GM23248 (cell line): Measurements from ENCODE around the gene CLPX.

Source experiments
- EZH2 ChIP-seq: fragments of 200-600 bp; sonication (generic); IDR thresholded peaks from 2 replicates; pipeline ENCODE4 v1.6.1; 2018; ENCODE audit warnings: antibody characterized with exemption, mild to moderate bottlenecking; ENCODE audit not compliant: insufficient read depth, poor library complexity, severe bottlenecking
- EZH2phosphoT487 ChIP-seq: fragments of 200-600 bp; sonication (generic); IDR thresholded peaks from 2 replicates; pipeline ENCODE4 v1.6.1; 2018; ENCODE audit warnings: antibody characterized with exemption, moderate library complexity, mild to moderate bottlenecking, low read depth; ENCODE audit not compliant: insufficient read depth

DNA sequence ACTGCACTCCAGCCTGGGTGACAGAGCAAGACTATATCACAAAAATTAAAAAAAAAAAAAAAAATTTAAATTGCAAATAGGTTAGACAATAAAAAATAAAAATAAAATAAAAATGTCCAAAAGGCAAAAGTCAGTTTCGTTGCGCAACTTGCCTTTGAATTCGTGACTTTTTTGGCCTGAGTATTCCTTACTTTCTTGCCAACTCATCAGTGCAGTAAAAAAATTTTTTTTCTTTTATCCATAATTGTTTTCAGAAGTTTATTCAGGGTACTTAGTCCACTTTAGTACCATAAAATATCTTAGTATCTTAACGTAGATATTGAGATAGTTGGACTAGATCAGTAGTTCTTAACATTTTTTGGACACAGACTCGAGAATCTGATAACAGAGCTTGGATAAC is 48.6 kb upstream of the CLPX start:
- TF ChIP-seq EZH2 (no peak), EZH2phosphoT487 (no peak)
